Rectal smooth muscle tissue (tissue), 1 donor: ENCODE measurements around the gene ATP5ME.

ENCODE experiments used
- H3K27ac ChIP-seq: one replicate; pipeline ENCODE4 v1.7.0; 2013; ENCODE audit warnings: low read depth, low read length, inconsistent platforms
- H3K27me3 ChIP-seq: one replicate; pipeline ENCODE4 v1.7.0; 2013; ENCODE audit warnings: low read length; ENCODE audit not compliant: control insufficient read depth, insufficient read depth
- H3K36me3 ChIP-seq: one replicate; pipeline ENCODE4 v1.7.0; 2013; ENCODE audit warnings: low read length; ENCODE audit not compliant: control insufficient read depth, insufficient read depth
- H3K4me1 ChIP-seq: one replicate; pipeline ENCODE4 v1.7.0; 2013; ENCODE audit warnings: low read length; ENCODE audit not compliant: control insufficient read depth, insufficient read depth
- H3K4me3 ChIP-seq: one replicate; pipeline ENCODE4 v1.7.0; 2013; ENCODE audit warnings: low read length
- H3K9ac ChIP-seq: one replicate; pipeline ENCODE4 v1.7.0; 2013; ENCODE audit warnings: low read length

Gene ATP5ME

GRCh38 chr4:627347-628125 lies 46.5 kb downstream of the ATP5ME start:
- H3K27ac ChIP-seq, result no peak overlapping the region
- H3K4me3 ChIP-seq, result no peak overlapping the region
- H3K36me3 ChIP-seq, result no peaks in the 10 kb centered on the region
- H3K4me1 ChIP-seq, result no peaks in the 10 kb centered on the region
- H3K9ac ChIP-seq, result no peak overlapping the region
- no peaks in the 10 kb centered on the region for H3K27me3 ChIP-seq

DNA sequence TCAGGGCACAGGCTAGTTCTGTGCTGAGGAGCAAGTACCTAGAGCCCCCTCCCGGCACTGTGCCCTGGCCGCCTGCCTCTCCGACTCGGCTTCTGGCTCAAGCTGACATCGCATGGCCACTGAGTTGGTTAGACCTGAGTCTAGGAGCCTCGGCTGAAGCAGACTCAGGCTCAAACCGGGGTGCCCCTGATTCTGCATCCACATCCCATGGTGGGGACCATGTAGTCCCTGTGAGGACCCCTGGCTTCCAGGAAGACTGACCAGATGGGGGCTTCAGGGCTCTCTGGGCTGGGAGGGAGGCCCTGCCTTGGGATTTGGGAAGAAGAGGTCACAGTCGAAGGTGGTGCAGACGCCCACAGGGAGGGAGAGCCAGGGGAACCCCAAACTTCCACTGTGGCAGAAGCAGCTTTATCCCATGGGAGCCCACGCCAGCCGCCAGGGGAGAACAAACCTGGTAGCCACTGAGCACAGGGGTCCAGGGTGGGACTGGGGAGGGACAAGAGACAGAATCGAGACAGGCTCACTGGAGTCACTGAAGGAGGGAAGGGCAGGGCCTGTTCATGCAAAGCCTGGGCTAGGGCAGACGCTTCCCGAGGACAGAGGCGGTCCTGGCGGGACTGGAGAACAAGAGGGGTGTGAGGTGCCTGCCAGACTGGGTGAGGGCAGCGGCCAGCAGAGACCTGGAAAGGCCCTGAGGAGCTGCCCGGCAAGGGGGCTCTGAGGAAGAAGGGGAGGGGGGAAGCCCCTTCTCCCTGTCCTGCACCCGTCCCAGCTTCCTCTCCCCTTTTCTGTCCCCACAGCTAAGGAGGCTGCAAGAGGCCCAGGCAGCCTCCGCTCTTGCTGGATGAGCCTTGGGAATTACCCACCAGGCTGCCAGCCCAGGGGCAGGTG lies 47.6 kb downstream of the ATP5ME start:
- Histone ChIP-seq H3K36me3 (no peaks in the 10 kb centered on the region), H3K4me3 (no peak overlapping the region), H3K9ac (no peak overlapping the region), H3K27ac (no peak overlapping the region), H3K4me1 (no peaks in the 10 kb centered on the region), H3K27me3 (no peaks in the 10 kb centered on the region)

DNA sequence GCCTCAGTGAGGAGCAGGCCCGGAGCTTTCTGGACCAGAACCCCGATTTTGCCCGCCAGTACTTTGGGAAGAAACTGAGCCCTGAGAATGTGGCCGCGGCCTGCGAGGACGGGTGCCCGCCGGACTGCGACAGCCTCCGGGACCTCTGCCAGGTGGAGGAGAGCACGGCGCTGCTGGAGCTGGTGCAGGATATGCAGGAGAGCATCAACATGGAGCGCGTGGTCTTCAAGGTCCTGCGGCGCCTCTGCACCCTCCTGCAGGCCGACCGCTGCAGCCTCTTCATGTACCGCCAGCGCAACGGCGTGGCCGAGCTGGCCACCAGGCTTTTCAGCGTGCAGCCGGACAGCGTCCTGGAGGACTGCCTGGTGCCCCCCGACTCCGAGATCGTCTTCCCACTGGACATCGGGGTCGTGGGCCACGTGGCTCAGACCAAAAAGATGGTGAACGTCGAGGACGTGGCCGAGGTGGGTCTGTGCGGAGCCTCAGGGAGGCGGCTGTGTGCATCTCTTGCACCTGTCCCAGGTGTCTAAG lies 48.4 kb downstream of the ATP5ME start:
- no peak overlapping the region for H3K27ac ChIP-seq
- H3K27me3 ChIP-seq, result no peaks in the 10 kb centered on the region
- H3K4me3 ChIP-seq, result no peak overlapping the region
- no peaks in the 10 kb centered on the region for H3K36me3 ChIP-seq
- no peak overlapping the region for H3K9ac ChIP-seq
- H3K4me1 ChIP-seq, result no peaks in the 10 kb centered on the region

DNA sequence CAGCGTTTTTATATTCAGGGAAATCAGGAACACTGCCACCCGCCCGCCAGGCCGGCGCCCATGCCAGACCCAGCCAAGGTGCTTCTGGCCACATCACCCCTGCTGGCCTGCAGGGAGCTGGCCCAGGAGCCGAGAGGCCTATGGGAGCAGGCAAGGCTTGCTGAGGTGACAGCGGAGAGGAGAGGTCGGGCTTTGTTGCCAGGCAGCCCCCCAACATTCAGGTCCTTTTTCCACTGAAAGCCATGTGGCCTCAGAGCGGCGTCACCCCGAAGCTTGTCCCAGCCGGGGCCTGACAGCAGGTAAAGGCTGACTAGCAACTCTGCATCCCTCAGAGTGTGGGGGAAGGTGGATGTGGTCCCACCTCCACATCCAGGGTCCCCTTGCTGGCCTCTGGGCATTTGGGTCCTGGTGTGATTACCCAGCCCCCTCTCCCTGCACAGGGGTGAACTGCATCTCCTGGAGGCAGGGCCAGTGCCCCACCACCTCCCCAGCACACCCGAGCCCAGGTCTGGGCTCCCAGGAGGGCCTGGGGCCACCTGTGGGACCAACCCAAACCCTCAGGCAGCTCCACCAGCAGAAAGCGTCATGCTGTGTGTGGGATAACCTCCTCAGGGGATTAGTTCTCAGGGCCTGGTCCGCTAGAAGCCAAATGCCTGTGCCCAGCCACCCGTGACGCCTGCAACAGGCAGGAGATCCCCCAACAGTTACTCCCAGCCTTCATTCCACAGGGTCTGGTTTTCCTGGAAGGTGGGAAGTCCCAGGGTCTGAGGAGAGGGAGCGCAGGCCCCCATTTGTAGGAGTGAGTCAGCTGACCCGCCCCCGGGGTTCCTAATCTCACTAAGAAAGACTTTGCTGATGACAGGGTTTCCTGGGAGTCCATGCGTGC lies 49.1 kb downstream of the ATP5ME start, which contains the start of gene PDE6B:
PDE6B (plus strand) TSS at position 869 of the 886 bp plus-strand sequence. CDS start 54 bp downstream, outside the sequence.
- no peaks in the 10 kb centered on the region for H3K27me3 ChIP-seq
- no peak within 1 kb of the TSS for H3K9ac ChIP-seq
- H3K27ac ChIP-seq, result no peak within 1 kb of the TSS
- no peaks in the 10 kb centered on the region for H3K4me1 ChIP-seq
- no peaks in the 10 kb centered on the region for H3K36me3 ChIP-seq
- no peak within 1 kb of the TSS for H3K4me3 ChIP-seq

- Histone ChIP-seq H3K27ac (no peak overlapping the region), H3K27me3 (no peaks in the 10 kb centered on the region), H3K4me3 (no peak overlapping the region), H3K9ac (no peak overlapping the region), H3K4me1 (no peaks in the 10 kb centered on the region), H3K36me3 (no peaks in the 10 kb centered on the region)
Observed at GRCh38 chr4:623914-624566, 50.0 kb downstream of the ATP5ME start.

GRCh38 chr4:622996-623913 lies 50.8 kb downstream of the ATP5ME start:
- Histone ChIP-seq H3K27ac (no peak overlapping the region), H3K36me3 (no peaks in the 10 kb centered on the region), H3K4me1 (no peaks in the 10 kb centered on the region)

More at GRCh38 chr4:622996-623913, 50.8 kb downstream of the ATP5ME start:
- Histone ChIP-seq H3K9ac (no peak overlapping the region), H3K4me3 (no peak overlapping the region), H3K27me3 (no peaks in the 10 kb centered on the region)
